H9 (cell line): ENCODE measurements around the gene OVOL1. TPM values are rescaled to one million over a fixed set of nuclear protein-coding genes. Genes with fewer than 3 reads are reported as not detected.

Experiments used
- DNase-seq: peaks from one replicate; pipeline ENCODE4 v3.0.0-alpha.2; 2017
- H2AFZ ChIP-seq: one replicate; pipeline ENCODE4 v1.6.1; 2013; ENCODE audit warnings: mild to moderate bottlenecking, low read length, control low read depth, moderate library complexity
- H2AK5ac ChIP-seq: 2 replicates; pipeline ENCODE4 v1.6.1; 2013; ENCODE audit warnings: low read length, control low read depth, mixed read lengths; ENCODE audit not compliant: insufficient read length
- H2BK120ac ChIP-seq: one replicate; pipeline ENCODE4 v1.6.1; 2013; ENCODE audit warnings: low read depth, mild to moderate bottlenecking, low read length, control low read depth, inconsistent platforms; ENCODE audit not compliant: poor library complexity, severe bottlenecking
- H2BK12ac ChIP-seq: 2 replicates; pipeline ENCODE4 v1.6.1; 2013; ENCODE audit warnings: low read length, control low read depth, mixed read lengths, low read depth; ENCODE audit not compliant: insufficient read length
- H2BK15ac ChIP-seq: 2 replicates; pipeline ENCODE4 v1.6.1; 2013; ENCODE audit warnings: low read depth, low read length, control low read depth
- H2BK20ac ChIP-seq: one replicate; pipeline ENCODE4 v1.6.1; 2013; ENCODE audit warnings: low read depth, mild to moderate bottlenecking, low read length, control low read depth, inconsistent platforms; ENCODE audit not compliant: poor library complexity, severe bottlenecking
- H2BK5ac ChIP-seq: 2 replicates; pipeline ENCODE4 v1.6.1; 2013; ENCODE audit warnings: low read length, control low read depth, mixed read lengths; ENCODE audit not compliant: insufficient read length
- H3K14ac ChIP-seq: 2 replicates; pipeline ENCODE4 v1.6.1; 2013; ENCODE audit warnings: low read length, control low read depth; ENCODE audit not compliant: insufficient read depth
- H3K18ac ChIP-seq: 2 replicates; pipeline ENCODE4 v1.6.1; 2013; ENCODE audit warnings: low read depth, mild to moderate bottlenecking, mixed read lengths, low read length, control low read depth; ENCODE audit not compliant: insufficient read length
- H3K23ac ChIP-seq: 2 replicates; pipeline ENCODE4 v1.6.1; 2013; ENCODE audit warnings: low read length, control low read depth, mixed read lengths, low read depth; ENCODE audit not compliant: insufficient read length
- H3K23me2 ChIP-seq: 2 replicates; pipeline ENCODE4 v1.6.1; 2013; ENCODE audit warnings: low read depth, mild to moderate bottlenecking, mixed read lengths, low read length, control low read depth; ENCODE audit not compliant: insufficient read length, poor library complexity, severe bottlenecking
- H3K27ac ChIP-seq: 2 replicates; pipeline ENCODE4 v1.5.1; 2013; ENCODE audit warnings: low read length, control low read depth, mixed read lengths, low read depth; ENCODE audit not compliant: insufficient read length
- H3K27me3 ChIP-seq: 2 replicates; pipeline ENCODE4 v1.6.1; 2013; ENCODE audit warnings: low read length, control low read depth, inconsistent platforms; ENCODE audit not compliant: insufficient read depth
- H3K4ac ChIP-seq: 2 replicates; pipeline ENCODE4 v1.6.1; 2013; ENCODE audit warnings: low read depth, mild to moderate bottlenecking, control low read depth, inconsistent platforms, low read length, moderate library complexity
- H3K4me1 ChIP-seq: 2 replicates; pipeline ENCODE4 v1.6.1; 2013; ENCODE audit warnings: low read length, control low read depth, inconsistent platforms; ENCODE audit not compliant: insufficient read depth
- H3K4me2 ChIP-seq: 2 replicates; pipeline ENCODE4 v1.6.1; 2013; ENCODE audit warnings: low read length, control low read depth, mixed read lengths; ENCODE audit not compliant: insufficient read length, insufficient read depth
- H3K56ac ChIP-seq: 2 replicates; pipeline ENCODE4 v1.6.1; 2013; ENCODE audit warnings: low read depth, mild to moderate bottlenecking, mixed read lengths, low read length, control low read depth; ENCODE audit not compliant: insufficient read length
- H3K79me1 ChIP-seq: 2 replicates; pipeline ENCODE4 v1.6.1; 2013; ENCODE audit warnings: low read depth, mild to moderate bottlenecking, moderate library complexity, low read length, control low read depth, inconsistent platforms; ENCODE audit not compliant: insufficient read depth, poor library complexity, severe bottlenecking
- H3K79me2 ChIP-seq: 2 replicates; pipeline ENCODE4 v1.6.1; 2013; ENCODE audit warnings: low read length, control low read depth, inconsistent platforms; ENCODE audit not compliant: insufficient read depth
- H3K9ac ChIP-seq: 2 replicates; pipeline ENCODE4 v1.6.1; 2013; ENCODE audit warnings: low read length, control low read depth, mixed read lengths; ENCODE audit not compliant: insufficient read length; ENCODE audit errors: extremely low read depth
- H3K9me3 ChIP-seq: one replicate; pipeline ENCODE4 v1.6.1; 2013; ENCODE audit warnings: low read depth, low read length, inconsistent platforms; ENCODE audit not compliant: control insufficient read depth
- H3T11ph ChIP-seq: one replicate; pipeline ENCODE4 v1.6.1; 2013; ENCODE audit warnings: mild to moderate bottlenecking, low read length, control low read depth, inconsistent platforms
- H4K20me1 ChIP-seq: one replicate; pipeline ENCODE4 v1.6.1; 2013; ENCODE audit not compliant: control insufficient read depth, insufficient read length, insufficient read depth
- H4K5ac ChIP-seq: 2 replicates; pipeline ENCODE4 v1.6.1; 2013; ENCODE audit warnings: low read depth, mild to moderate bottlenecking, mixed read lengths, low read length, control low read depth; ENCODE audit not compliant: insufficient read length
- H4K8ac ChIP-seq: replicated peaks from 2 replicates; pipeline ENCODE4 v1.6.1; 2013; ENCODE audit warnings: low read length, control low read depth, mixed read lengths, low read depth; ENCODE audit not compliant: insufficient read length
- H4K91ac ChIP-seq: 2 replicates; pipeline ENCODE4 v1.6.1; 2013; ENCODE audit warnings: low read depth, mild to moderate bottlenecking, moderate library complexity, mixed read lengths, low read length, control low read depth; ENCODE audit not compliant: insufficient read length
- H3K27ac Mint-ChIP-seq, 3 experiments: 2 replicates in 2 of 3; 3 replicates in 1 of 3; pipeline ENCODE4 v1.8.0; 2020 to 2021; ENCODE audit warnings: mixed read lengths in 3 of 3, mild to moderate bottlenecking in 1 of 3, moderate library complexity in 1 of 3
- H3K27me3 Mint-ChIP-seq: 2 replicates; pipeline ENCODE4 v1.8.0; 2021; ENCODE audit warnings: low read depth, mild to moderate bottlenecking, moderate library complexity, mixed read lengths
- H3K36me3 Mint-ChIP-seq, 3 experiments: 2 replicates in 2 of 3; 3 replicates in 1 of 3; pipeline ENCODE4 v1.8.0; 2020 to 2021; ENCODE audit warnings: low read depth in 3 of 3, mixed read lengths in 3 of 3; ENCODE audit not compliant: insufficient read depth in 1 of 3
- H3K4me1 Mint-ChIP-seq, 2 experiments: 2 replicates each; pipeline ENCODE4 v1.8.0; 2020; ENCODE audit warnings: mixed read lengths in 2 of 2
- H3K4me3 Mint-ChIP-seq, 2 experiments: 2 replicates in 1 of 2; 3 replicates in 1 of 2; pipeline ENCODE4 v1.8.0; 2020 to 2021; ENCODE audit warnings: mild to moderate bottlenecking in 2 of 2, mixed read lengths in 2 of 2, moderate library complexity in 1 of 2
- H3K9me3 Mint-ChIP-seq, 2 experiments: 2 replicates in 1 of 2; 3 replicates in 1 of 2; pipeline ENCODE4 v1.8.0; 2020; ENCODE audit warnings: mild to moderate bottlenecking in 2 of 2, mixed read lengths in 2 of 2, moderate library complexity in 1 of 2
- WGBS: extraction: QIAGEN DNeasy Blood & Tissue Kit; methylation state at CpG from one replicate; pipeline ENCODE4 v1.1.7; 2013; ENCODE audit warnings: missing lambda C conversion rate, low lambda C conversion rate, mixed read lengths; ENCODE audit not compliant: insufficient read length; ENCODE audit errors: extremely low coverage; 5-methylcytosine and 5-hydroxymethylcytosine counted together
- total RNA-seq: library from RNA; stranded (reverse); gene quantifications from 2 replicates; pipeline ENCODE4 v1.2.1, GENCODE V29; 2021
- TF ChIP-seq, protein P1 (sequence below): fragments of 200-600 bp; sonication (generic); conservative IDR thresholded peaks from 3 replicates; pipeline ENCODE4 v1.8.0; 2021; ENCODE audit warnings: antibody characterized with exemption, mild to moderate bottlenecking

OVOL1 gene
- total RNA-seq, 1 experiment from 2014 or later: 5.1 TPM

DNA sequence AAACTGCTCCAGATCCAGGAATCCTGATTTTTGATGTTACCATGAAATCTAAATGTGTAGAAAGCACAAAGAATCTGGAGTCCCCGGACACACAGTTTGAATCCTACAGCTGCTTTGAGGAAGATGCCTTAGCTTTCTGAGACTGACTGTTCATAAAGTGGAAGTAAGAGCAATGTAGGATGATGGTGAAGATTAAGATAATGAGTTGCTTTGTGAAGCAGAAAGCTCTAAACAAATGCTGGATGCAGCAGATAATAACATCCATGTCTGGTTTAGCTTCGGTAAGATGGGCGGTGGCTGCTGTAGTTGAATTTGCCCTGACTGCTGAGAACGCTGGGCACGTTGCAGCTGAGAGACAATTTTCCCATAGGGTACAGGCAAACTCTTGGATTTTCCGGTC lies 20.1 kb downstream of the OVOL1 start:
- H3K56ac ChIP-seq: no peak overlapping the region
- no peak for DNase-seq
- no peak overlapping the region for H2BK15ac ChIP-seq
- H3K4ac ChIP-seq: no peak overlapping the region
- H3K79me2 ChIP-seq: no peaks in the 10 kb centered on the region
- no peaks in the 10 kb centered on the region for H3K79me1 ChIP-seq
- H2BK5ac ChIP-seq: no peak overlapping the region
- H3K23me2 ChIP-seq: no peaks in the 10 kb centered on the region
- no peak overlapping the region for H2AFZ ChIP-seq
- H3T11ph ChIP-seq: no peak overlapping the region
- H3K23ac ChIP-seq: no peak overlapping the region
- H3K9me3 ChIP-seq: no peaks in the 10 kb centered on the region
- no peak overlapping the region for H3K9ac ChIP-seq
- H4K5ac ChIP-seq: no peak overlapping the region
- no peak overlapping the region for H2AK5ac ChIP-seq
- H4K91ac ChIP-seq: no peak overlapping the region
- no peak overlapping the region for H3K14ac ChIP-seq
- no peak overlapping the region for H3K4me3 Mint-ChIP-seq
- H4K8ac ChIP-seq: no peak overlapping the region
- H2BK20ac ChIP-seq: no peak overlapping the region
- no peaks in the 10 kb centered on the region for H3K4me1 ChIP-seq
- H3K27me3 Mint-ChIP-seq: peaks cover 33% of the 10 kb centered on the region
- WGBS: no CpG with 5 or more reads among the region's 6 CpGs
- no peak overlapping the region for H3K4me2 ChIP-seq
- no peaks in the 10 kb centered on the region; a peak in 1 of 7 replicates for H3K36me3 Mint-ChIP-seq
- no peak overlapping the region for H2BK120ac ChIP-seq
- H3K27ac Mint-ChIP-seq: no peak overlapping the region
- H3K9me3 Mint-ChIP-seq: no peaks in the 10 kb centered on the region
- H3K4me1 Mint-ChIP-seq: peaks cover 2 to 11% of the 10 kb centered on the region in 2 experiments; a peak in 2 of 4 replicates
- H2BK12ac ChIP-seq: no peak overlapping the region
- no peaks in the 10 kb centered on the region; the same call in 1 of the 2 replicates for H3K27me3 ChIP-seq
- no peak overlapping the region for H3K18ac ChIP-seq
- H4K20me1 ChIP-seq: no peaks in the 10 kb centered on the region
- no peak overlapping the region for H3K27ac ChIP-seq
- TF ChIP-seq, protein P1, sequence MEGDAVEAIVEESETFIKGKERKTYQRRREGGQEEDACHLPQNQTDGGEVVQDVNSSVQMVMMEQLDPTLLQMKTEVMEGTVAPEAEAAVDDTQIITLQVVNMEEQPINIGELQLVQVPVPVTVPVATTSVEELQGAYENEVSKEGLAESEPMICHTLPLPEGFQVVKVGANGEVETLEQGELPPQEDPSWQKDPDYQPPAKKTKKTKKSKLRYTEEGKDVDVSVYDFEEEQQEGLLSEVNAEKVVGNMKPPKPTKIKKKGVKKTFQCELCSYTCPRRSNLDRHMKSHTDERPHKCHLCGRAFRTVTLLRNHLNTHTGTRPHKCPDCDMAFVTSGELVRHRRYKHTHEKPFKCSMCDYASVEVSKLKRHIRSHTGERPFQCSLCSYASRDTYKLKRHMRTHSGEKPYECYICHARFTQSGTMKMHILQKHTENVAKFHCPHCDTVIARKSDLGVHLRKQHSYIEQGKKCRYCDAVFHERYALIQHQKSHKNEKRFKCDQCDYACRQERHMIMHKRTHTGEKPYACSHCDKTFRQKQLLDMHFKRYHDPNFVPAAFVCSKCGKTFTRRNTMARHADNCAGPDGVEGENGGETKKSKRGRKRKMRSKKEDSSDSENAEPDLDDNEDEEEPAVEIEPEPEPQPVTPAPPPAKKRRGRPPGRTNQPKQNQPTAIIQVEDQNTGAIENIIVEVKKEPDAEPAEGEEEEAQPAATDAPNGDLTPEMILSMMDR: no peak
